GM21526 (cell line): ENCODE data around the gene CLDN14.
"Not testable (repeated sequence)": the region's sequence is repeated elsewhere in the genome, so short reads cannot be mapped to it uniquely, and the experiment has no call there.

Experiments used
- ATAC-seq: cut with Tn5 transposase; IDR thresholded peaks from one replicate; pipeline ENCODE4 v1.9.1; 2021; ENCODE audit warnings: moderate library complexity; ENCODE audit not compliant: unreplicated experiment, low FRiP score

CLDN14 gene

DNA sequence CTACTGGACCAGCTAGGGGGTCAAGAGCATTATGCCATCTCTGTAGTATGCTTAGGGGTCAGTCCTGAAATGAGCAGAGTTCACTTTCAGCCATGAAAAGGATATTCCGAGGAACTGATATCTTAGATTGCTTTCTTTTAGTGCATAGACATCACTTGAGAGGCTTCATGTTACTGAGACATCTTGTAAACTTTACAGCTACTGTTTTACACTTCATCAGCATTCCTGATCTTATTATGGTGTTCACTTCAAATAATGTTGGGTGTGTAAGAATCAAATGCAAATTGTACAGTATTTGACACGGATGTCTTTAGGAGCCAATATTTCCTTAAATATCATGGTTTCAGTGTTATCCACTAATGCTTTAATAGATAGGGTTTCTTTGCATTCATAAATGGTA lies 22.4 kb upstream of the CLDN14 start:
- ATAC-seq = no peak

DNA sequence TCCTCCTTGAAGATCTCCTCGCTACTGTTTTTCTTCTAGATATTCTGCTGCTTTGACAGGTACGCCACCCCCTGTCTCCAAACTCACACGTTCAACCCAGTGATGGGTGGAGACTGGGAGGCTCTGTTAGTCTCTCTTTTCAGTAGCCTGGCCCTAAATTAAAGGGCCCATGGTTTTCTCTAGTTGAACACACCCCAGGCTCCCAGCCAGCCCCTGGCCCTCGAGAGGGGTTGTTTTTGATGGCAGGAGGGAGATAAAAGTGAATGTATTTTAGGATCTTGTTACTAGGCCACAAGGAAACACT lies 21.6 kb upstream of the CLDN14 start:
- no peak for ATAC-seq

DNA sequence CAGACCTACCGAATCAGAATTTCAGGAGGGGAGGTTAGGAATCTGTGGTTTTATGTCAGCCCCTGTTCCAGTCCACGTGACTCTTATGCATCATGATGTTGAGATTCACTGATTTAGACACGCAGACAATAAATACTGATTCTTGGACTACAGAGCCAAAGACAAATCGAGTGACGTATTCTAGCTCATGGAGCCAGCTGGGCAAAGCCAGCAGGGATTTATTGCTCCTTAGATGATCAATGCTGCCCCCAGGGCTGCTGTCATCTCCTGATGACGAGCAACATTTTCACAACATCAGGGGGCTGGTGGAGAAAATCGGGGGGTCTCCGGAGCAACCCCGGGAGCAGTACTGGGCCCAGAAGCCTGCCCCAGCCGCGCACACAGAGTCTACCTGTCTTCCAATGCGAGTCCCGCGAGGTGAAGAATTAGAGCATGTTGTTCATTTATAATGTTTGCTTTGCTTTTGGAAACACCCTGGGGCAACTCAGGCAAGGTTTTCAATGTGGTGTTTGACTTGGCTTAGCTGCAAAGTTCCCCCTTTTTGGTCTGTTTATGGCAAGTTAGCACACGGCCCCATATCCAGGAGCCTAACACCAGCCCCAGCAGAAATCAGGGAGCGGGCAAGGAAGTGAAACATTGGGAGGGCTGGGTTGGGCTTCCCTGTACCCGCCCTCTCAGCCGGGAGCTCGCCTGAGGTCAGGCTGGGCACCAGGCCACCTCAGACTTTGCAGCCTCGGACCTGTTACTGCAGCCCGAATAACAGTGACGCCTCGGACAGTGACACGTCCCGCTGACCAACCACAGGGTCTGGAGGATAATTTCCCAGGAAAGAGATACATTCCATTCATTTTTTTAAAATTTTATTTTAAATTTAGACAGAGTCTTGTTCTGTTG lies 19.9 kb upstream of the CLDN14 start:
- ATAC-seq = no peak

DNA sequence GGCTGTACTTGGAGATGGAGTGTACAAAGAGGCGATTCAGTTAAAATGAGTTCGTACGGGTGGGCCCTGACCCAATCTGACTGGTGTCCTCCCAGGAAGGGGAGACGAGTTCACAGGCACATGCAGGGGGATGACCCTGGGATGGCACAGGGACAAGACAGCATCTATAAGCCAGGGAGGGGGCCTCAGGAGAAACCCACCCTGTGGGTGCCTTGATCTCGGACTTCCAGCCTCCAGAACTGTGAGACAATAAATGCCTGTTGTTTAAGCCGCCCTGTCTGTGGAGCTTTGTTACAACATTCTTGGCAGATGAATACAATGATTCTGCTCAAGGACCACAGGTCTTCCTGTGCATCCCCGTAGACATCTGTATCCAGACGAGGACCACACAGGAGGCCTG lies 14.6 kb upstream of the CLDN14 start:
- ATAC-seq = no peak

DNA sequence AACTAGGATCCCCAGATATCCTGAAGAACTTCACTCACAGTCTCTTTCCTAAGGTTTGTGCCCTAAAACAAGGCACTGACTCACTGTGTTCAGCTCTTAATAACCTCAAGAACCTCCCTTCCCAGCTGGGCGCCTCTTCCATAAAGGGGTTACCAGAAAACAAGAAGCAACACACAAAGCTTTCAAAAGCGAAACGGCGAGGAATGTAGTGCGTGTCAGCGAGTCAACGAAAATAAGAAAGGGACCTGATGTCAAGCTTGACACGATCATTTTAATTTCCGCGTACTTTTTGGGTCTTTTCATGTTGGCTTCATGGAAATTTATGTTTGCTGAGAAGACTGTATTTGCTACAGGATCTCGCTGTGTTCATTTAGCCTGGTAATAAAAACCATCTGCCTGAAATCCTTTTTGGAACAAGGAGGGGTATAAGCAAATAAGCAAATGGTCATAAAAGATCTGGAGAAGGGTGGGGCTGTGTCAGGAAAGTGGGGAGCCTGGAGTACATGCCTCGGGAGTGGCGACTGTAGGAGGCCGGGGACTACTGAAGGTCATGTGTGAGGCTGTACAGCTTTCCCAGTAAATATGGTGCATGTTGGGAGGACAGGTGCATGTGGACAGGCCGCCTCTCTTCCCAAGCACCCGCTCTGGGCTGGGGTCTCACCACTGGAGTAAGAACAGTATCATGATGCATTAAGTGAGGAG lies 11.4 kb upstream of the CLDN14 start:
- ATAC-seq = no peak

DNA sequence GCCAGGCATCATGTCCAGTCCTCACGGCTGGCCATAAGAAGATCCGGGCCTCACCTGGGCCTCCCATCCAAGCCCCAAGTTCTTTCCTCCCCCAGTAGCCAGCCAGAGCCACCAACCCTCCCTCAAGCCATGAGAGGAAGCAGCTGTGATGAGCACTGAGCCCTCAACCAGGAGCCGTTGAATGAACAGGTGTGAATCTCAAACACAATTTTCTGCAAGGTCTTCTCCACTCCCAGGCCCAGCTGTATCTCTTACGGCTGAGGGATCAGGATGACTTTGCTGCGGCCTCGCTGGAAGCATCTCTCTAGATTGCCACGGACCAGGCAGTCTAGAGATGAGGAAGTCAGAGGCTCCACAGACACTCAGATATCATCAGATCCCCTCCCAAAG lies 9.8 kb upstream of the CLDN14 start:
- no peak for ATAC-seq

DNA sequence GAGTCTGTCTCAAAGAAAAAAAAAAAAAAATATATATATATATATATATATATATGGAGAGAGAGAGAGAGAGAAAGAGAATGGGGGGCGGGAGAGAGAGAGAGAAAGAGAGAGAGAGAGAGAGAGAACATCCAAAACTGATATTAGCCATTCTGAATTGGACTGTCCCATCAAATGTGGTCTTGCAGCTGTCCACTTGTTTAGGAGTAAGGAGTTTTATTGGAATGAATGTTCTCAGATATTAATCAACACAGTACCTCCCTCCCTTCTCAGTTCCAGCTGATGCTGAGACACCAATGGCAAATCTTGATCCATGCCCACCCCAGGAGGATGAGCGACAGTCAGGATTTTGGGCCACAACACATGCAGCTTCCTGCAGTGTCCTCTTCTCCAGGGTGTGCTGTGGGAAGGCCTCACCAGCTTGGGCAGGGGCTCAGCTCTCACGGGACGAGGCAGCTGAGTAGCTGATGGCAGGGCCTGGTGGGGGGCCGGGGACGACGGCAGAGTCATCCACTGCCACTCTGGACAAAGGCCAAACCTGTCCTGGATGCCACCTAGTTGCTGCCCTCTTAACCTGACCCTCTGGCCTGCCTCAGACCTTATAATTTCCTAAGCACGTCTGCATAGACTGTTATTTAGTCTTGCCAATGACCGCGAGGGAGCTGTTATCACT lies 9.3 kb upstream of the CLDN14 start:
- no peak for ATAC-seq

DNA sequence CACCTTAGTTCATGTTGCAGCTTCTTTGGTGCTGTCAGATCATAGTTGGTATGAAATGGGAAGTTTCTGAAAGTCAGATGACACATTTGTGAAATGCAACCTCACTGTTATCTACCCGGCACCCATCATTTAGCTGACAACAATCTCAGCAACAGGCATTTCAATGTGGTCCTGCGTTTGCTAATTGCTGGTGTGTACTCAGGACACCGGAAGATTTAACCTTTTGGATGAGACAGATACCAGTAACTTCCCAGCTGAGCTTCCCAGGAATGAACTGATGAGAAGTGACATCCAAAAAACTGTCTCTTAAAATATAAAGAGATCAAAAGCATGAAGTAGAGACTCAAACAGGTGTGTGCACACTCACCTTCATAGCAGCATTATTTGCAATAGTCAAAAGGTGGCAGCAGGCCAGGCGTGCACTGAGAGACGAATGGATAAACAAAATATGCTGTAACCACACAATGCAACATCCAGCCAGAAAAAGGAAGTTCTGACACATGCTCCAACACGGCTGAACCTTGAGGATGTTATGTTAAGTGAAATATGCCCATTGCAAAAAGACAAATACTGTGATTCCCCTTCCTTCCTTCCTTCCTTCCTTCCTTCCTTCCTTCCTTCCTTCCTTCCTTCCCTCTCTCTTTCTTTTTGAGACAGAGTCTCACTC lies 7.9 kb upstream of the CLDN14 start:
- no peak for ATAC-seq

DNA sequence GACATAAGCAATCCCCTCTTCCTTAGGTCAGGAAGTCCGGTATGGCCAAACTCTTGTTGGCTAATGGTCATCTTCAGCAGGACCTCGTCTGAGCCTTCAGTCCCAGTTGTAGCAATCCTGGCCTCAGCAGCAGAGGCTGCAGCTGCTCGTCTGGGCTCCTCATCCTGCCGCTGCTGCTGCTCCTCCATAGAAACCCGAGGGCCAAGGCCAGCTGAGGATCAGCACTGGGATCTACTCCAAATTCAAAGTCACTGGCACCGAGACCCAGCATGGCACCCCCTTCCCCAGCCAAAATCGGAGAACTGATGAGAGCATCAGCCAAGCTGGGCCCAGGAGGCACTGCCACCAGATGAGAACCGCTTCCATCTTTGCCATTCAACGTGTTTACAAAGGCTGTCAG lies 6.3 kb upstream of the CLDN14 start:
- ATAC-seq = no peak

DNA sequence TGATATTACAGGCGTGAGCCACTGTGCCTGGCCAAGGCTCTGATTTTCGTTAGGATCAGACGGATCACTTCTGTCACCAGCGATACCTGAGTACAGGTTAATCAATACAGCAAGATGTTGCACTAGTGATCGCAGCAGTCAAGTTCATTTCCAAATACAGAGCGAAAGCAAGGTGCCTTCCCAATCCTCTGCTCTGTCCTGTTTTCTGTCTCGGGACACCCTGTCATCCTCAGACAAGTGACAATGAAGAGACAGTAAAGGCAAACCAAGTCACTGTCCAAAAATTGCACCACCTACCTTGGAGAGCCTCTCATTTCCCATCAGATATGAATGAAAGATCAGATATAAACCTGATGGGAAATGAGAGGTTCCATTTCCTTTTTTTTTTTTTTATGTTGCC lies 5.6 kb upstream of the CLDN14 start:
- ATAC-seq = no peak

DNA sequence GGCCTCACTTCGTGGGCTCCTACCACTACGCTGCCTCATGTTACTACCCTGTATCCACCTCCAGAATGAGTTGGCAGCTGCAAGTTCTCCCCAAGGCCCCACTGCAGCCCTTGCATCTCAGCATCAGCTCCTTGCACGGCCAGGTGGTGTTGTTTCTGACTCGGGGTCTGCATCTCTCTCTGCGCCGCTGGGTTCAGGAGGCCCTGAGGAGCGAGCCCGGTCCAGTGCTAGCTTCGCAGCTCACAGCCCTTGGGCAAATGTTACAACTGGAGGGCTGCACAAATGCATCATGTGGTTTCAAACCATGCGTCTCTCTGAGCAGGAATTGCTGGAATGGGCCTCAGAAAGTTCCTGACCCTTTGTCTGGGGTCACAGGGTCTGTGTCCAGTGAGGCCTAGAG lies 3.2 kb upstream of the CLDN14 start:
- ATAC-seq = no peak

DNA sequence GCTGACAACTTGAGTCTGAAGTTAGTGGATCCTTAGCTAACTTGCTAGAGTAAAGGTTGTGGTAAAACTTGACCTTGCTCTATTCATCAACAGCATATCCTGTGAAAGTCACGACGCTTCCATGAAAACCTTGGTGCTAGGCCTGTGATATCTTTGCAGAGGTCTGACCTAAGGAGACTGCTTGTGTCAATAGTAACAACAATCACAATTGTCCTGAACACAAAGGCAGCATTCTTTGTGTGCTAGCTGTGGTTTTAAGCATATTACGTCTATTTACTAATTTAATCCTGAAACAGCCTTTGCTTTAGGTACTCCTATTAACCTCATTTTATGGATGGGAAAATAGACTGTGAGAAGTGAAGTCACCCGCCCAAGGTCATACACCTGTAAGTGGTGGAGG lies 2.8 kb upstream of the CLDN14 start:
- ATAC-seq = no peak

DNA sequence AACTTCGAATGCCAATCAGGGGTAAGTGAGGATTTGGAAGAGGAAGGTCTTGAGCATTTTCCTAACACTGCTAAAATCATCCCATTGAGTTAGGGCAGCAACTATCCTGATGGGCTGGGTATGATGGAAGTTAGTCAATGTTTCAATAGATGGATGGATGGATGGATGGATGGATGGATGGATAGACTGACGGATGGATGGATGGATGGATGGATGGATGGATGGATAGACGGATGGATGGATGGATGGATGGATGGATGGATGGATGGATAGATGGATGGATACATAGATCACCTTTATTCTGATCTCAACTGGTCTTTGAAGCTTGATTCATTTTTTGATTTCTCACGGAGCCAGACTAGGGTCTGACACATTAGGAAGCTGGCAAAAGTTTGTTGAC lies 2.3 kb upstream of the CLDN14 start:
- ATAC-seq = no peak

DNA sequence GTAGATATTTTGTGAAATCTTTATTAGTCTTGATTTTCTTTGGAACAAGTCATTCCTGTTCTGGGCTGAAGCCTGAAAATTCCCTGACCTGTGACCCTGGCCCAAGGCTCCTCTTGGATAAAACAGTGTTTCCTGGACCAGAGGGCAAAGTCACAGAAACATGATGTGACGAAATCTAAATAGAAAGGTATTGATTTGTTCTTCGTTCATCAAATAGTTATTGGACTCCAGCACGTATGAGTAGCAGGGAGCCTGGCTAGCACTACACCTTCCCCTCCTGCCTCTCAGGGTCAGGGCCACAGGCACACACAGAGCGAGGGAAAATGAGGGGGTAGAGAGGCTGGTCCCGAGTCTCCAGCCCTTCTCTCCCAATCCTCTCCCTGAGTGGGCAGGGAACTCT lies 1.7 kb upstream of the CLDN14 start:
- ATAC-seq = no peak

DNA sequence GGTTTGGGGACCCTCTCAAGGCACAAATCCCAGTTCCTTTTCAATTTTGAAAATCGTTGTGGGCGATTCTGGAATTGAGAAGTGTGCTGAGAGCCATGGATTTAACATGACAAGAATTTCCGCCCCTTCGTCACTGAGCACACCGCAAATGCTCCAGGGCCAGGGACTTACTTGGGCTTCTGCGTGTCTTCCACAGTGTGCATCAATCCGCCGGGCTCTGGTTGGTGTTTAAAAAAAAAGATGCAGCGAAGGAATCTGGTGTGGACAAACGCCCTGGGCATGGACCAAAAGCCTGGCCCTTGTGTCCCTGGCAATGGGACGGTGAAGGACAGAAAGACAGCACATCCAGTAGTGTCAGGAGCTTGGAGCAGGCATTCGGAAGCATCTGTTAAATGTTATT lies 696 bp upstream of the CLDN14 start:
- ATAC-seq = no peak

DNA sequence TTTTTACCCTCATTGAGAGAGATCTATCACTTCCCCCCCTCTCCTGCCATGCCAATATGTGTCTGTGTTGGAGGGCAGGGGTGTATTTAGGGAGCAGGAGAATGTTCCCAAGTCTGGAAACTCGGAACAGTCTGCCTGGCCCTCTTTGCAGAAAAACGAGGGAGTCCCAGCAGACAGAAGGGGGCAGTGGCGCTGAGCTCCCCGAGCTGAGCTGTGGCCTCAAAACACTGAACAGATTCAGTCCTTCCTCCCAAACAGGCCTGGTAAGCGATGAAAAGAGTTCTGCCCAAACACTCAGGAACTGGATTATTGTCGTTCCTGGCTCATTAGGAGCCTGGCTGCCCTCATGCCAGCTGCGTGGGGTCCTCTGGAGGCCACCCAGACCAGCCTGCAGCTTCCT lies 981 bp downstream of the CLDN14 start:
- ATAC-seq = no peak

DNA sequence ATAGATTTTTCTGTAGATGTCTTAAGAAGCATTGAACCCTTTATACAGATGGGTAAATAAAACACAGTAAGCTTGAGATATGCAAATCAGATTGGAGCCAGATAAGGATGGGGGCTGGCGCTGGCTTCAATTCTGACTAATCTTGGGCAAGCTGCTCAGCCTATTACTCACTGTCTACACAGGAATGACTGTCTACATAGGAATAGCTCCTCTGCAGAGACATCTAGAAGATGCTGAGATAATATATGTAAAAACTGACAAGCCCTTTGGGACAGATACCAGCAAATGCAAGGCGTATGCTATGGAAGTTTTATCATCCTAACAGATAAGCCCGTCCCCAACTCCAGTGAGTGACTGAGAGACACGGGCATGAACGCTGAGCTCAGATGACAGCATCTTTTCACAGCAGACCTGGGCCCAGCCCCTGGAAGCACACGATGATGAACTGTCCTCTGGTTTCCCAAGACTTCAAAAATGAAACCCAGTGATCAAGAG lies 1.7 kb downstream of the CLDN14 start:
- ATAC-seq = no peak

DNA sequence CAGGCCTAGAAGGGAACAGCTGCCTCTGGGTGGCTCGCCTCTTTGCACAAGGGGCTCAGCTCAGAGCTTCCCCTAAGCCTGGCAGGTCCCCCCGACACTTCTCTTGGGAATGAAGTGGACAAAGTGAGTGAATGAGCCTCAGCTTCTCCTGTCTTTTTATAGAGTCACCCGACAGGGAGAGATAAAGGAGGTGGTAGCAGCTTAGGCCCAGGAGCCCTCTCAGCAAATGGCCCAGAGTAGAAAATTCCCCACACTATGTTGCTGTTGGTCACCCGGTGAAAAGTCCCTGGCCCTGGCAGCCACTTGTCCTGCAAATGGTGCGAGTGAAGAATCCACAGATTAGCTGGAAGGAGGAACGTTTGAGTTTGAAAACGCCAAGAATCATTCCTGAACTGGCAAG lies 2.4 kb downstream of the CLDN14 start:
- no peak for ATAC-seq

DNA sequence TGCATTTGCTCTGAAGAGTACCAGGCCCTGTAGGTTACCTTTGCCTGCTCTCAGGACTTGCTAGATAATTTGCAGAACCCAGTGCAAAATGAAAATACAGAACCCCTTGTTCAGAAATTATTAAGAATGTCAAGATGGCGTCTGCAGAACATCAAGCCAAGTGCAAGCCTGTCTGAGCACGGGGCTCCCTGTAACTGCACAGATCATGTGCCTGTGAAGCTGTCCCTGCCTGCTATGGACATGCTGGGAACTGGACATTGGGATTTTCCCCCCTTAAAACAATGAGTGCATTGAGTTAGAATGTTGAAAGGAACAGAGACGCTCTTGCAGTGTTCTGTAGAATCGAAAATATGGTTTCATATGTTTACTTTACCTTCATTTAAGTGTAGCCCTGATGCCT lies 2.9 kb downstream of the CLDN14 start:
- ATAC-seq = no peak

DNA sequence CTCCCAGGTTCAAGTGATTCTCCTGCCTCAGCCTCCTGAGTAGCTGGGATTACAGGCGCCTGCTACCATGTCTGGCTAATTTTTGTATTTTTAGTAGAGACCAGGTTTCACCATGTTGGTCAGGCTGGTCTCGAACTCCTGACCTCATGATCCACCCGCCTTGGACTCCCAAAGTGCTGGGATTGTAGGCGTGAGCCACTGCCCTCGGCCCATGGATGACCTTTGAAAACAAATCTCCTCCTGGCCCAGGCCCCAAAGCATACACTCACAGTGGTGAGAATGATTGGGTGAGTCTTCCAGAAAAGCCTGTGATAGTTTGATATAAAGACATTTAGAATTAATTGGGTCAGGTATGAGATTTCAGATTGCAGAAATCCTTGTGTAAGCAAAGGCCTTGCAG lies 3.4 kb downstream of the CLDN14 start:
- not testable (repeated sequence) for ATAC-seq

DNA sequence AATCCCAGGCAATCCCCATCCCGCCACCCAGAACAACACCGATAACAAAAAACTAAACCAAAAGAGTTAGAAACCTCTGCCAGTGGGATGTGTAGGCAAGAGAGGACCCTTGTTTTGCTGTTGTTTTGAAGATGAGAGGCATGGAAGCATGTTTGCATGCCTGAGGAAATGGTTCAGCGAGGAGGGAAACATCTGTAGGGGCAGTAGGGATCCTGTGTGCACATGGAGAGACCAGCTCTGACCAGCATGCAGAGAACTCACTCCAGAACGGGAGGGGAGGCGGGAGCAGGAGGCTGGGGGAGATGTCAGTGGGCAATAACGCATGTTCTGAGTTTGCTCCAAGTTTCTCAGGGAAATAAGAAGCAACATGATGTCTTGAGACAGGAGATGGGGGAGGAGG lies 5.3 kb downstream of the CLDN14 start:
- ATAC-seq = no peak
